ENCODE results near the gene TMEM150C.

DNA sequence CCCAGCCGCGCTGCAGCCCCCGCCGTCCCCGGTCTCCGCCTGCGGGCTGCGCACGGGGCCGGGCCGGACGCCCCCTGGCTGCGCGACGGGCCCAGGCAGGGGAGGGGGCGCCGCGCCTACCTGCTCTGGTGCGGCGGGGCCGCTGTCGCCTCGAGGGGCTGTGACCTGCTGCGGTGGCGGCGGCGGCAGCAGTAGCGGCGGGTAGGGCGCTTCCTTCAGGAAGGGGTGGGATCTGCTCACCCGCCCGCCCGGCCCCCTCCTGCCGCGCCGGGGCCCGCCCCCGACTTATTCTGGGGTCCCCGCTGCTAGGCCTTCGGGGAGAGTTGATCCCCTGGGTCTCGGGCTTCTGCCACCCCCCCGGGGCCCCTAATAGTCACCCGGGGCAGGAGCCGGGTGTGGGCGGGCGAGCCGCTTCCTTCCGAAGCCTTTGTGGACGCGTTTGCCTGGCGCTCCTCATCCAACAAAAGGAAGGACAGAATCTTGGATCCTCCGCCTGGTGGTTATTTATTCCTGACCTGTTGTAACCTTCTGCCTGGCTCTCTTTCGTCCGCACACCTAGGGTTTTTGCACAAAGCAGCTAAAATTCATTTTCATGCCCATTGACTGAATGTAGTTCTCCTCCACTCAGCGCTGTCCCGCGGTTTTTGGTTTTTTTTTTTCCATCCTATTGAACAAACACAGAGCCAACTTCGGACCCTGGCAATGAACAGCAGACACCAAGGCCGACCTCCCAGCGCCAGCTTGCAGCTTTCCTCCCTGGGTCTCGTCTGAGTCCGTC lies at the start of gene TMEM150C:
- TF ChIP-seq, protein P1, sequence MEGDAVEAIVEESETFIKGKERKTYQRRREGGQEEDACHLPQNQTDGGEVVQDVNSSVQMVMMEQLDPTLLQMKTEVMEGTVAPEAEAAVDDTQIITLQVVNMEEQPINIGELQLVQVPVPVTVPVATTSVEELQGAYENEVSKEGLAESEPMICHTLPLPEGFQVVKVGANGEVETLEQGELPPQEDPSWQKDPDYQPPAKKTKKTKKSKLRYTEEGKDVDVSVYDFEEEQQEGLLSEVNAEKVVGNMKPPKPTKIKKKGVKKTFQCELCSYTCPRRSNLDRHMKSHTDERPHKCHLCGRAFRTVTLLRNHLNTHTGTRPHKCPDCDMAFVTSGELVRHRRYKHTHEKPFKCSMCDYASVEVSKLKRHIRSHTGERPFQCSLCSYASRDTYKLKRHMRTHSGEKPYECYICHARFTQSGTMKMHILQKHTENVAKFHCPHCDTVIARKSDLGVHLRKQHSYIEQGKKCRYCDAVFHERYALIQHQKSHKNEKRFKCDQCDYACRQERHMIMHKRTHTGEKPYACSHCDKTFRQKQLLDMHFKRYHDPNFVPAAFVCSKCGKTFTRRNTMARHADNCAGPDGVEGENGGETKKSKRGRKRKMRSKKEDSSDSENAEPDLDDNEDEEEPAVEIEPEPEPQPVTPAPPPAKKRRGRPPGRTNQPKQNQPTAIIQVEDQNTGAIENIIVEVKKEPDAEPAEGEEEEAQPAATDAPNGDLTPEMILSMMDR (IDR thresholded peaks at IDR 0.05; ENCODE audit: low read depth, low read length, poor library complexity, severe bottlenecking), result no peak
- no peak for TF ChIP-seq EZH2phosphoT487 (IDR thresholded peaks at IDR 0.05; ENCODE audit: borderline replicate concordance, low read length)
